GM12875 (cell line): ENCODE results near the gene GTPBP8.

Experiments
- H3K4me3 ChIP-seq: one replicate; pipeline ENCODE4 v1.5.1; 2011; ENCODE audit warnings: low read depth, low read length, control low read depth
- CTCF ChIP-seq: IDR thresholded peaks from 2 replicates; pipeline ENCODE4 v1.5.1; 2011; ENCODE audit warnings: low read depth, mild to moderate bottlenecking, control low read depth, inconsistent platforms, low read length, moderate library complexity, borderline replicate concordance; ENCODE audit not compliant: insufficient read depth

The GTPBP8 gene

GRCh38 chr3:112995800-112996199 lies 5.0 kb downstream of the GTPBP8 start:
- H3K4me3 ChIP-seq: no peak overlapping the region
- TF ChIP-seq CTCF: no peak

GRCh38 chr3:113000691-113001090 lies 9.9 kb downstream of the GTPBP8 start:
- no peak overlapping the region for H3K4me3 ChIP-seq
- no peak for TF ChIP-seq CTCF

- no peak for TF ChIP-seq CTCF
- no peak overlapping the region for H3K4me3 ChIP-seq
Measured at GRCh38 chr3:113002037-113002436, 11.3 kb downstream of the GTPBP8 start.

DNA sequence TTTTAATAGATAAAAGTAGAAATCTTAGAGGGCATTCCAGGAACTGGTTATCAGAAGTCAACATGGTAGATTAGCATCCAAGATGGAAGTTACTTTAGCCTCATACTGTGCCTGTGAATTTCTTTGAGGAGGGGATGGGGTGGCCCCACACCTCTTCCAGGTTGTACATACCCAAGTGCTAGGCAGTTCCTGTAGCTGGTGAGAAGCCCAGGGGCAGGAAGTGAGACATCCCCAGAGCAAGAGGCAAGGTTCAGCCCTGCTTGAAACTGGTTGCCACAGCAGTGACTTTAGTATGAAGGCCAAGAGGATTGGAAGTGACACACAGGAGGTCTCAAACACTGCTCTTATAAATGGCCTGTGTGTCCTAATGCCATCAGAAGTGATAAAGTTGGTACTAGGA lies 11.9 kb downstream of the GTPBP8 start:
- TF ChIP-seq CTCF: no peak
- H3K4me3 ChIP-seq: no peak overlapping the region

DNA sequence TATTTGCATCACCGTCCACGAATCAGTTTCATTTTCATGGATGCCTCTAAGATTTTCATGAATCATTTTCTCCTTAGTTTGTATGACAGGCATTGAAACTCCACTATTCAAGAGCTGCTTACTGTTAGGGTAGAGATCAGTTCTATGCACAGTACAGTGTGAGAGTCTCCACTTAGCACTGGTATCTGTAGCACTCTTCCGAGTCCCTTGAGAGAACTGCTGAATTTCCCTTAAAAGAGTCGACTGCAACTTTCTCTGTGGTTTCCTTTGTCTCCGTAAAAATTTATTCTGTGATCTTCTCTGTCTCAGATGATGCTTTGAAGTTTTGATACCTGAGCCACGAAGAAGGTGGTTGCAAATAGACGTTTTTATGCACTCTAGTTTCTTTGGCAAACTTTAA lies 14.8 kb downstream of the GTPBP8 start:
- H3K4me3 ChIP-seq: no peak overlapping the region
- no peak for TF ChIP-seq CTCF

DNA sequence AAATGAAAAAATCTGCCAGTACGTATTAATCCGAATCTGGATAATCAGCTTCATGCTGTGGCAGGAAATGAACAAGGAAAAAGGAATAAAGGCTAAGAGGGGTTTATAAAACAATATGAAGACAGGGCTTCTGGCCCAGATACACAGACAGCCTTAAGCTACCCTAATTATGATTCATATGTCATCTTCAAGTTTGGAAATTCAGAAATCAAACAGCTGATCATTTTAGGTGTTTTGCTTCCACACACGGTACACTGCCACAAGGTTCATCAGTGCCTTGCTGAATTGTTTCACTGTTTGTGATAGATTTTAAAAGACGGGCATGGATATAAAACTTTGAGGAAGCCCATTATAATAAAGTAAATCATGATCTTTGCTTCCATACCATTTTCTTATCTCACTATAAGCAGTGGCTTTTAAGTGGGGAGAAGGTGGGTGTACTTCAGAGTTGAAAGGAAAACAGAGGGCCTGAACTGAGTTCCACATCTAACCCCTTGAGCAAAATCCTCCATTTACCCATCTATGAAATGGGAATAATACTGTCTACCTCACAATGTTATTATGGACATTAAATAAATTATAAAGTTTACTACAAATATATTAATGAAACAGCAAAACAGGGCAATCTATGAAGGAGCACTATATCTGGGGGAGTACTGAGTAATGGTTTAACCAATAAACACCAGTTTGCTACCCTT lies 15.7 kb downstream of the GTPBP8 start:
- no peak overlapping the region for H3K4me3 ChIP-seq
- TF ChIP-seq CTCF: no peak

GRCh38 chr3:113008117-113008516 lies 17.3 kb downstream of the GTPBP8 start:
- no peak overlapping the region for H3K4me3 ChIP-seq
- TF ChIP-seq CTCF: no peak
